NT2/D1 (cell line): Measurements from ENCODE around the gene GLYR1.

Source experiments
- DNase-seq: peaks from one replicate; pipeline ENCODE4 v3.0.0-alpha.2; 2011; ENCODE audit warnings: low read depth, low spot score
- H3K27me3 ChIP-seq: 2 replicates; pipeline ENCODE4 v1.6.0; 2011; ENCODE audit warnings: mild to moderate bottlenecking; ENCODE audit not compliant: insufficient read length, insufficient read depth
- H3K36me3 ChIP-seq: 2 replicates; pipeline ENCODE4 v1.6.1; 2011; ENCODE audit warnings: mild to moderate bottlenecking, low read length, mixed read lengths; ENCODE audit not compliant: insufficient read depth, insufficient read length
- H3K4me1 ChIP-seq: 2 replicates; pipeline ENCODE4 v1.5.1; 2011; ENCODE audit not compliant: insufficient read depth, insufficient read length
- H3K4me3 ChIP-seq: 2 replicates; pipeline ENCODE4 v1.5.1; 2011; ENCODE audit warnings: low read depth; ENCODE audit not compliant: insufficient read length
- H3K9ac ChIP-seq: 2 replicates; pipeline ENCODE4 v1.6.0; 2011; ENCODE audit warnings: low read depth; ENCODE audit not compliant: insufficient read length
- H3K9me3 ChIP-seq: 2 replicates; pipeline ENCODE4 v1.5.1; 2011; ENCODE audit warnings: mild to moderate bottlenecking, low read length; ENCODE audit not compliant: insufficient read depth
- SUZ12 ChIP-seq: IDR thresholded peaks from 2 replicates; pipeline ENCODE4 v1.6.1; 2011; ENCODE audit not compliant: insufficient read length, insufficient read depth; ENCODE audit errors: extremely low read depth
- YY1 ChIP-seq: IDR thresholded peaks from 2 replicates; pipeline ENCODE4 v1.6.1; 2011; ENCODE audit not compliant: insufficient read length, insufficient read depth
- ZNF274 ChIP-seq: IDR thresholded peaks from 2 replicates; pipeline ENCODE4 v1.6.1; 2011; ENCODE audit warnings: mild to moderate bottlenecking, low read depth, low read length

Gene GLYR1

GRCh38 chr16:4783951-4784336, 63.1 kb downstream of the GLYR1 start:
- H3K36me3 ChIP-seq = no peaks in the 10 kb centered on the region
- no peaks in the 10 kb centered on the region for H3K9me3 ChIP-seq
- no peak overlapping the region for H3K4me3 ChIP-seq
- DNase-seq = no peak
- TF ChIP-seq ZNF274 = no peak
- TF ChIP-seq SUZ12 = no peak
- TF ChIP-seq YY1 = no peak
- peaks cover 21% of the 10 kb centered on the region for H3K4me1 ChIP-seq
- no peak overlapping the region for H3K9ac ChIP-seq
- no peaks in the 10 kb centered on the region for H3K27me3 ChIP-seq

- H3K9me3 ChIP-seq = no peaks in the 10 kb centered on the region
- peaks cover 19% of the 10 kb centered on the region for H3K4me1 ChIP-seq
- no peak for DNase-seq
- no peaks in the 10 kb centered on the region for H3K27me3 ChIP-seq
- TF ChIP-seq ZNF274 = no peak
- TF ChIP-seq SUZ12 = no peak
- TF ChIP-seq YY1 = no peak
- H3K36me3 ChIP-seq = no peaks in the 10 kb centered on the region
- H3K4me3 ChIP-seq = no peak overlapping the region
- no peak overlapping the region for H3K9ac ChIP-seq
These were observed 63.7 kb downstream of the GLYR1 start for GRCh38 chr16:4783251-4783950.

- no peaks in the 10 kb centered on the region for H3K36me3 ChIP-seq
- peaks cover 2% of the 10 kb centered on the region; the same call in 1 of the 2 replicates for H3K9me3 ChIP-seq
- no peak for DNase-seq
- no peak overlapping the region for H3K9ac ChIP-seq
- no peaks in the 10 kb centered on the region for H3K27me3 ChIP-seq
- H3K4me3 ChIP-seq = no peak overlapping the region
- no peak for TF ChIP-seq SUZ12
- no peak for TF ChIP-seq YY1
- TF ChIP-seq ZNF274 = no peak
- peaks cover 6% of the 10 kb centered on the region for H3K4me1 ChIP-seq
These were observed 66.9 kb downstream of the GLYR1 start for GRCh38 chr16:4780235-4780634.

GRCh38 chr16:4778050-4778392, 69.1 kb downstream of the GLYR1 start:
- no peaks in the 10 kb centered on the region for H3K4me1 ChIP-seq
- H3K27me3 ChIP-seq = no peaks in the 10 kb centered on the region
- H3K36me3 ChIP-seq = no peaks in the 10 kb centered on the region
- TF ChIP-seq YY1 (no peak), ZNF274 (no peak), SUZ12 (no peak)
- no peak overlapping the region for H3K9ac ChIP-seq
- no peak for DNase-seq
- H3K9me3 ChIP-seq = peaks cover 6% of the 10 kb centered on the region; the same call in 1 of the 2 replicates
- H3K4me3 ChIP-seq = no peak overlapping the region

- H3K9ac ChIP-seq = no peak overlapping the region
- H3K36me3 ChIP-seq = no peaks in the 10 kb centered on the region
- H3K4me1 ChIP-seq = no peaks in the 10 kb centered on the region
- no peaks in the 10 kb centered on the region for H3K27me3 ChIP-seq
- no peak for DNase-seq
- TF ChIP-seq YY1 (no peak), SUZ12 (no peak), ZNF274 (no peak)
- H3K9me3 ChIP-seq = peaks cover 6% of the 10 kb centered on the region; the same call in 1 of the 2 replicates
- no peak overlapping the region for H3K4me3 ChIP-seq
These were observed 69.6 kb downstream of the GLYR1 start for GRCh38 chr16:4777339-4778049.

- Histone ChIP-seq H3K4me3 (no peak overlapping the region), H3K9ac (no peak overlapping the region), H3K4me1 (no peaks in the 10 kb centered on the region), H3K36me3 (no peaks in the 10 kb centered on the region), H3K27me3 (no peaks in the 10 kb centered on the region), H3K9me3 (peaks cover 6% of the 10 kb centered on the region; the same call in 1 of the 2 replicates)
- DNase-seq = no peak
- TF ChIP-seq YY1 = no peak
These were observed 70.9 kb downstream of the GLYR1 start for GRCh38 chr16:4776141-4776705.

- Histone ChIP-seq H3K9ac (no peak overlapping the region), H3K4me1 (no peaks in the 10 kb centered on the region), H3K4me3 (no peak overlapping the region), H3K27me3 (no peaks in the 10 kb centered on the region), H3K9me3 (peaks cover 6% of the 10 kb centered on the region; the same call in 1 of the 2 replicates), H3K36me3 (no peaks in the 10 kb centered on the region)
- TF ChIP-seq ZNF274 = no peak
- TF ChIP-seq SUZ12 = no peak
- no peak for TF ChIP-seq YY1
- no peak for DNase-seq
These were observed 72.1 kb downstream of the GLYR1 start for GRCh38 chr16:4775005-4775404.
